Testis (tissue), 3 donors: ENCODE measurements around the gene DNAJB2. TPM values are rescaled to one million over a fixed set of nuclear protein-coding genes. Genes with fewer than 3 reads are reported as not detected.
A peak's percentile ranks its signal among the peaks of the same experiment; 100 is the strongest.
"Not testable (repeated sequence)": the region's sequence is repeated elsewhere in the genome, so short reads cannot be mapped to it uniquely, and the experiment has no call there.

Source experiments
- DNase-seq: peaks from one replicate; pipeline ENCODE4 v3.0.0-alpha.2; 2019
- H3K27ac ChIP-seq, 2 donors: fragments of 200-600 bp; sonication (generic); one replicate each; pipeline ENCODE4 v1.5.1; 2019
- H3K27me3 ChIP-seq: fragments of 200-600 bp; sonication (generic); one replicate; pipeline ENCODE4 v1.5.1; 2019
- H3K36me3 ChIP-seq: fragments of 200-600 bp; sonication (generic); one replicate; pipeline ENCODE4 v1.5.1; 2017; ENCODE audit warnings: low read depth; ENCODE audit errors: missing control alignments
- H3K4me1 ChIP-seq: fragments of 200-600 bp; sonication (generic); one replicate; pipeline ENCODE4 v1.5.1; 2019
- H3K4me3 ChIP-seq, 2 donors: fragments of 200-600 bp; sonication (generic); one replicate each; pipeline ENCODE4 v1.5.1; 2017 to 2019
- H3K9me3 ChIP-seq: fragments of 200-600 bp; sonication (generic); one replicate; pipeline ENCODE4 v1.5.1; 2017
- POLR2A ChIP-seq: fragments of 450-650 bp; IDR thresholded peaks from one replicate; pipeline ENCODE4 v1.6.1; 2017; ENCODE audit warnings: antibody characterized with exemption, mild to moderate bottlenecking, moderate library complexity
- WGBS, 2 donors: methylation state at CpG; one replicate each; pipeline ENCODE4 v1.1.5; 2018; 5-methylcytosine and 5-hydroxymethylcytosine counted together
- intact Hi-C: fragments of 100-400 bp; cut with DNase I; formaldehyde crosslinking; loops from one replicate; pipeline ENCODE4 v1.15.1; 2023; ENCODE audit warnings: low total_unique reads
- polyA plus RNA-seq: library from polyadenylated mRNA; stranded (reverse); fragments of 350-450 nt; fragmentation: Illumina TruSeq; extraction: RNeasy Lipid Tissue Mini Kit (QIAGEN cat#74804); gene quantifications from one replicate; pipeline ENCODE4 v1.2.3, GENCODE V29; 2014; ENCODE audit warnings: low read depth, low replicate concordance; ENCODE audit not compliant: insufficient read depth
- total RNA-seq, 2 donors: library from RNA; depleted of rRNA; stranded (reverse); fragments of >200 nt; gene quantifications; one replicate each; pipeline ENCODE4 v1.2.3, GENCODE V29; 2016
- TF ChIP-seq, protein P1 (sequence below), 3 experiments: fragments of 450-650 bp in 2 of 3; fragments of 200-600 bp in 1 of 3; sonication (generic) in 1 of 3; IDR thresholded peaks; one replicate each; pipeline ENCODE4 v1.5.1; 2016 to 2019; ENCODE audit warnings: antibody characterized with exemption in 3 of 3, mild to moderate bottlenecking in 2 of 3, moderate library complexity in 1 of 3

DNAJB2 gene
- total and polyA plus RNA-seq, 3 donors from 2014 or later, result 139 to 152 (median 149) TPM

- no peaks in the 10 kb centered on the region for H3K9me3 ChIP-seq
- 85 to 95% methylated on average over 10 to 12 of the region's 12 CpGs for WGBS, 2 donors
- no peak for DNase-seq
- peak overlapping the region in 1 of 2 donors; percentile 5 for H3K27ac ChIP-seq
- no peaks in the 10 kb centered on the region for H3K27me3 ChIP-seq
- intact Hi-C loops, result no loop called here
- H3K4me3 ChIP-seq, result no peak overlapping the region
- no peak for TF ChIP-seq POLR2A
- TF ChIP-seq, protein P1, sequence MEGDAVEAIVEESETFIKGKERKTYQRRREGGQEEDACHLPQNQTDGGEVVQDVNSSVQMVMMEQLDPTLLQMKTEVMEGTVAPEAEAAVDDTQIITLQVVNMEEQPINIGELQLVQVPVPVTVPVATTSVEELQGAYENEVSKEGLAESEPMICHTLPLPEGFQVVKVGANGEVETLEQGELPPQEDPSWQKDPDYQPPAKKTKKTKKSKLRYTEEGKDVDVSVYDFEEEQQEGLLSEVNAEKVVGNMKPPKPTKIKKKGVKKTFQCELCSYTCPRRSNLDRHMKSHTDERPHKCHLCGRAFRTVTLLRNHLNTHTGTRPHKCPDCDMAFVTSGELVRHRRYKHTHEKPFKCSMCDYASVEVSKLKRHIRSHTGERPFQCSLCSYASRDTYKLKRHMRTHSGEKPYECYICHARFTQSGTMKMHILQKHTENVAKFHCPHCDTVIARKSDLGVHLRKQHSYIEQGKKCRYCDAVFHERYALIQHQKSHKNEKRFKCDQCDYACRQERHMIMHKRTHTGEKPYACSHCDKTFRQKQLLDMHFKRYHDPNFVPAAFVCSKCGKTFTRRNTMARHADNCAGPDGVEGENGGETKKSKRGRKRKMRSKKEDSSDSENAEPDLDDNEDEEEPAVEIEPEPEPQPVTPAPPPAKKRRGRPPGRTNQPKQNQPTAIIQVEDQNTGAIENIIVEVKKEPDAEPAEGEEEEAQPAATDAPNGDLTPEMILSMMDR (IDR thresholded peaks at IDR 0.05), result no peak
- peaks cover 25% of the 10 kb centered on the region for H3K4me1 ChIP-seq
- no peaks in the 10 kb centered on the region for H3K36me3 ChIP-seq
Measured at GRCh38 chr2:219285373-219285735, 6.2 kb downstream of the DNAJB2 start.

DNA sequence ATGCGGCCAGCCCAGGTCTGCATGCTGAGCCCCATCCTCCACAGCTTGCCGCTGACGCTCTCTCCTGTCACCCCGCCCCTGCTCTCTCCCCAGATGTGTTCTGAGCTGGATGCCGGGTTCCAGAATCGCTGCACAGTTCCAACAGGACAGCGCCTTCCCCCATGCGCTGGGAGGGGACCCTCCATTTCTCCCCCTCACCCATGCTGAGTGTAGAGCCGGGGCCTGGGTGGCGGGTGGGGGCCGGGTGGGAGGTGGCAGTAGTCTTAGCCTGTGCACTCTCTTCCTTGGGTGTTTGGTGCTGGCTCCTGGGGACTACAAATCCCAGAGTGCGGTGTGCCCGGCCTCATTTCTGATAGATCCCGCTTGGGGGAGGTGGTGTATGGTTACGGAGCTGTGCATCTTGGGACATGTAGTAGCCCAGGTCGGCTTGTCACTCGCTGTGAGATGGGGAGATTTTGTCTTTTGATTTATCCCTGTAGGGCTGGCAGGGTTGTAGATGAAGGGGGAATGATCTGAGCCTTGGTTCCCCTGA, 6.8 kb downstream of the DNAJB2 start:
- TF ChIP-seq, protein P1 (IDR thresholded peaks at IDR 0.05), result no peak
- TF ChIP-seq POLR2A, result no peak
- peak; percentile 75 for DNase-seq
- peaks cover 22% of the 10 kb centered on the region for H3K4me1 ChIP-seq
- H3K9me3 ChIP-seq, result no peaks in the 10 kb centered on the region
- intact Hi-C loops, result no loop called here
- H3K27me3 ChIP-seq, result no peaks in the 10 kb centered on the region
- H3K4me3 ChIP-seq, result no peak overlapping the region
- H3K36me3 ChIP-seq, result no peaks in the 10 kb centered on the region
- peak overlapping the region; percentile 5 to 58 for H3K27ac ChIP-seq
- WGBS, 2 donors, result 79 to 80% methylated on average over 15 to 17 of the region's 17 CpGs

DNA sequence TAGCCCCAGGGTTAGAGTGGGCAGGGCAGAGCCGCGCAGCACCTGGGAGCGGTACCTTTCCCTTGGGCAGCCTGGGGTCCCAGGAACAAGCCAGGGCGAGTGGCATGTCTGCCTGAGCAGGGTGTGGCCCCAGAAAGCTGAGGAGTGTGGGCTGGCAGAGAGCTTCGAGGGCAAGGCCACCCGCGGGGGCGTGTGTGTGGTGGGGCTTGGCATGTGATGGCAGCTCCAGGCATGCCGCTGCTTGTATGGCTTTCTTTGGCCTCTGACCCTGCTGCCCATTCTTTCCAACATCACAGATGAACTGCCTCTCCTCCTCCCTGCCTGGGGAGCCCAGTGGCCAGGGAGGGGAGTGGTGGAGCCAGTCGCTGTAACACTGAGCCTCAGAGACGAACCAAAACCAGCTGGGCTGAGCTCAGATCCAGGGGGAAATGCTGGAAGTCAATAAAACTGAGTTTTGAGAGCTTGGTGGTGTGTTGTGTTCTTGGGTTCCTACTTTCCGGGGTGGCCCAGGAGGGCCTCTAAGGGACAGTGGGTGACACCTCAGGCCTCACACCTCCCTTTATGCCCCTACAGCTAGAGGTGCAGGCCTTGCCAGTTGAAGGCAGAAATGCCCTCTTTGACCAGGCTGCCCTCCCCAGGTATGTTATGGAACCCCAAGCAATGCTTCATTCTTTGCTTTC, 7.4 kb downstream of the DNAJB2 start:
- 63 to 67% methylated on average over 7 to 12 of the region's 12 CpGs for WGBS, 2 donors
- H3K9me3 ChIP-seq, result no peaks in the 10 kb centered on the region
- H3K27ac ChIP-seq, result peak overlapping the region; percentile 6 to 58
- peaks cover 22% of the 10 kb centered on the region for H3K4me1 ChIP-seq
- TF ChIP-seq POLR2A, result no peak
- TF ChIP-seq, protein P1 (IDR thresholded peaks at IDR 0.05), result no peak
- H3K4me3 ChIP-seq, result no peak overlapping the region
- intact Hi-C loops, result no loop called here
- DNase-seq, result peak; percentile 64
- H3K36me3 ChIP-seq, result no peaks in the 10 kb centered on the region
- no peaks in the 10 kb centered on the region for H3K27me3 ChIP-seq

GRCh38 chr2:219287116-219287440, 7.9 kb downstream of the DNAJB2 start:
- H3K36me3 ChIP-seq, H3K9me3 ChIP-seq, intact Hi-C loops, H3K27me3 ChIP-seq, DNase-seq, H3K4me3 ChIP-seq: not testable (repeated sequence)
- Histone ChIP-seq H3K27ac (peak overlapping the region; percentile 6 to 58), H3K4me1 (peaks cover 22% of the 10 kb centered on the region)
- WGBS, 2 donors, result 90 to 92% methylated on average over 6 of the region's 6 CpGs

GRCh38 chr2:219287580-219288265, 8.6 kb downstream of the DNAJB2 start:
- Histone ChIP-seq H3K4me1 (peaks cover 22% of the 10 kb centered on the region), H3K27ac (peak overlapping the region; percentile 6 to 7), H3K36me3 (no peaks in the 10 kb centered on the region), H3K27me3 (no peaks in the 10 kb centered on the region), H3K4me3 (no peak overlapping the region), H3K9me3 (no peaks in the 10 kb centered on the region)
- intact Hi-C loops, result no loop called here
- WGBS, 2 donors, result 87 to 88% methylated on average over 9 to 10 of the region's 10 CpGs
- TF ChIP-seq, protein P1 (IDR thresholded peaks at IDR 0.05), result no peak
- no peak for TF ChIP-seq POLR2A
- no peak for DNase-seq
